Stimulated activated naive CD8-positive, alpha-beta T cell treated with anti-CD3 and anti-CD28 coated beads, Interleukin-15, Interleukin-2, amounts not matched to agents 100 U/mL and 50 U/mL, for 24 hours (primary cell): ENCODE results near the gene CDH26.

ENCODE experiments used
- ATAC-seq: fragments of 150-1000 bp; cut with Tn5 transposase; one replicate; pipeline ENCODE4 v1.10.0; 2021
- DNase-seq: peaks from one replicate; pipeline ENCODE4 v3.0.0; 2021

CDH26 gene

GRCh38 chr20:60063739-60064380 lies 105.6 kb downstream of the CDH26 start:
- no peak for DNase-seq
- ATAC-seq, result no peak
